H9 (cell line): ENCODE measurements around the gene PREP. TPM values are rescaled to one million over a fixed set of nuclear protein-coding genes. Genes with fewer than 3 reads are reported as not detected.
A peak's percentile ranks its signal among the peaks of the same experiment; 100 is the strongest.

Experiments used
- DNase-seq: peaks from one replicate; pipeline ENCODE4 v3.0.0-alpha.2; 2017
- H2AFZ ChIP-seq: one replicate; pipeline ENCODE4 v1.6.1; 2013; ENCODE audit warnings: mild to moderate bottlenecking, low read length, control low read depth, moderate library complexity
- H2AK5ac ChIP-seq: 2 replicates; pipeline ENCODE4 v1.6.1; 2013; ENCODE audit warnings: low read length, control low read depth, mixed read lengths; ENCODE audit not compliant: insufficient read length
- H2BK120ac ChIP-seq: one replicate; pipeline ENCODE4 v1.6.1; 2013; ENCODE audit warnings: low read depth, mild to moderate bottlenecking, low read length, control low read depth, inconsistent platforms; ENCODE audit not compliant: poor library complexity, severe bottlenecking
- H2BK12ac ChIP-seq: 2 replicates; pipeline ENCODE4 v1.6.1; 2013; ENCODE audit warnings: low read length, control low read depth, mixed read lengths, low read depth; ENCODE audit not compliant: insufficient read length
- H2BK15ac ChIP-seq: 2 replicates; pipeline ENCODE4 v1.6.1; 2013; ENCODE audit warnings: low read depth, low read length, control low read depth
- H2BK20ac ChIP-seq: one replicate; pipeline ENCODE4 v1.6.1; 2013; ENCODE audit warnings: low read depth, mild to moderate bottlenecking, low read length, control low read depth, inconsistent platforms; ENCODE audit not compliant: poor library complexity, severe bottlenecking
- H2BK5ac ChIP-seq: 2 replicates; pipeline ENCODE4 v1.6.1; 2013; ENCODE audit warnings: low read length, control low read depth, mixed read lengths; ENCODE audit not compliant: insufficient read length
- H3K14ac ChIP-seq: 2 replicates; pipeline ENCODE4 v1.6.1; 2013; ENCODE audit warnings: low read length, control low read depth; ENCODE audit not compliant: insufficient read depth
- H3K18ac ChIP-seq: 2 replicates; pipeline ENCODE4 v1.6.1; 2013; ENCODE audit warnings: low read depth, mild to moderate bottlenecking, mixed read lengths, low read length, control low read depth; ENCODE audit not compliant: insufficient read length
- H3K23ac ChIP-seq: 2 replicates; pipeline ENCODE4 v1.6.1; 2013; ENCODE audit warnings: low read length, control low read depth, mixed read lengths, low read depth; ENCODE audit not compliant: insufficient read length
- H3K23me2 ChIP-seq: 2 replicates; pipeline ENCODE4 v1.6.1; 2013; ENCODE audit warnings: low read depth, mild to moderate bottlenecking, mixed read lengths, low read length, control low read depth; ENCODE audit not compliant: insufficient read length, poor library complexity, severe bottlenecking
- H3K27ac ChIP-seq: 2 replicates; pipeline ENCODE4 v1.5.1; 2013; ENCODE audit warnings: low read length, control low read depth, mixed read lengths, low read depth; ENCODE audit not compliant: insufficient read length
- H3K27me3 ChIP-seq: 2 replicates; pipeline ENCODE4 v1.6.1; 2013; ENCODE audit warnings: low read length, control low read depth, inconsistent platforms; ENCODE audit not compliant: insufficient read depth
- H3K4ac ChIP-seq: 2 replicates; pipeline ENCODE4 v1.6.1; 2013; ENCODE audit warnings: low read depth, mild to moderate bottlenecking, control low read depth, inconsistent platforms, low read length, moderate library complexity
- H3K4me1 ChIP-seq: 2 replicates; pipeline ENCODE4 v1.6.1; 2013; ENCODE audit warnings: low read length, control low read depth, inconsistent platforms; ENCODE audit not compliant: insufficient read depth
- H3K4me2 ChIP-seq: 2 replicates; pipeline ENCODE4 v1.6.1; 2013; ENCODE audit warnings: low read length, control low read depth, mixed read lengths; ENCODE audit not compliant: insufficient read length, insufficient read depth
- H3K56ac ChIP-seq: 2 replicates; pipeline ENCODE4 v1.6.1; 2013; ENCODE audit warnings: low read depth, mild to moderate bottlenecking, mixed read lengths, low read length, control low read depth; ENCODE audit not compliant: insufficient read length
- H3K79me1 ChIP-seq: 2 replicates; pipeline ENCODE4 v1.6.1; 2013; ENCODE audit warnings: low read depth, mild to moderate bottlenecking, moderate library complexity, low read length, control low read depth, inconsistent platforms; ENCODE audit not compliant: insufficient read depth, poor library complexity, severe bottlenecking
- H3K79me2 ChIP-seq: 2 replicates; pipeline ENCODE4 v1.6.1; 2013; ENCODE audit warnings: low read length, control low read depth, inconsistent platforms; ENCODE audit not compliant: insufficient read depth
- H3K9ac ChIP-seq: 2 replicates; pipeline ENCODE4 v1.6.1; 2013; ENCODE audit warnings: low read length, control low read depth, mixed read lengths; ENCODE audit not compliant: insufficient read length; ENCODE audit errors: extremely low read depth
- H3K9me3 ChIP-seq: one replicate; pipeline ENCODE4 v1.6.1; 2013; ENCODE audit warnings: low read depth, low read length, inconsistent platforms; ENCODE audit not compliant: control insufficient read depth
- H3T11ph ChIP-seq: one replicate; pipeline ENCODE4 v1.6.1; 2013; ENCODE audit warnings: mild to moderate bottlenecking, low read length, control low read depth, inconsistent platforms
- H4K20me1 ChIP-seq: one replicate; pipeline ENCODE4 v1.6.1; 2013; ENCODE audit not compliant: control insufficient read depth, insufficient read length, insufficient read depth
- H4K5ac ChIP-seq: 2 replicates; pipeline ENCODE4 v1.6.1; 2013; ENCODE audit warnings: low read depth, mild to moderate bottlenecking, mixed read lengths, low read length, control low read depth; ENCODE audit not compliant: insufficient read length
- H4K8ac ChIP-seq: replicated peaks from 2 replicates; pipeline ENCODE4 v1.6.1; 2013; ENCODE audit warnings: low read length, control low read depth, mixed read lengths, low read depth; ENCODE audit not compliant: insufficient read length
- H4K91ac ChIP-seq: 2 replicates; pipeline ENCODE4 v1.6.1; 2013; ENCODE audit warnings: low read depth, mild to moderate bottlenecking, moderate library complexity, mixed read lengths, low read length, control low read depth; ENCODE audit not compliant: insufficient read length
- H3K27ac Mint-ChIP-seq, 3 experiments: 2 replicates in 2 of 3; 3 replicates in 1 of 3; pipeline ENCODE4 v1.8.0; 2020 to 2021; ENCODE audit warnings: mixed read lengths in 3 of 3, mild to moderate bottlenecking in 1 of 3, moderate library complexity in 1 of 3
- H3K27me3 Mint-ChIP-seq: 2 replicates; pipeline ENCODE4 v1.8.0; 2021; ENCODE audit warnings: low read depth, mild to moderate bottlenecking, moderate library complexity, mixed read lengths
- H3K36me3 Mint-ChIP-seq, 3 experiments: 2 replicates in 2 of 3; 3 replicates in 1 of 3; pipeline ENCODE4 v1.8.0; 2020 to 2021; ENCODE audit warnings: low read depth in 3 of 3, mixed read lengths in 3 of 3; ENCODE audit not compliant: insufficient read depth in 1 of 3
- H3K4me1 Mint-ChIP-seq, 2 experiments: 2 replicates each; pipeline ENCODE4 v1.8.0; 2020; ENCODE audit warnings: mixed read lengths in 2 of 2
- H3K4me3 Mint-ChIP-seq, 2 experiments: 2 replicates in 1 of 2; 3 replicates in 1 of 2; pipeline ENCODE4 v1.8.0; 2020 to 2021; ENCODE audit warnings: mild to moderate bottlenecking in 2 of 2, mixed read lengths in 2 of 2, moderate library complexity in 1 of 2
- H3K9me3 Mint-ChIP-seq, 2 experiments: 2 replicates in 1 of 2; 3 replicates in 1 of 2; pipeline ENCODE4 v1.8.0; 2020; ENCODE audit warnings: mild to moderate bottlenecking in 2 of 2, mixed read lengths in 2 of 2, moderate library complexity in 1 of 2
- CTCF ChIP-seq: fragments of 200-600 bp; sonication (generic); conservative IDR thresholded peaks from 3 replicates; pipeline ENCODE4 v1.8.0; 2021; ENCODE audit warnings: antibody characterized with exemption, mild to moderate bottlenecking
- WGBS: extraction: QIAGEN DNeasy Blood & Tissue Kit; methylation state at CpG from one replicate; pipeline ENCODE4 v1.1.7; 2013; ENCODE audit warnings: missing lambda C conversion rate, low lambda C conversion rate, mixed read lengths; ENCODE audit not compliant: insufficient read length; ENCODE audit errors: extremely low coverage; 5-methylcytosine and 5-hydroxymethylcytosine counted together
- total RNA-seq: library from RNA; stranded (reverse); gene quantifications from 2 replicates; pipeline ENCODE4 v1.2.1, GENCODE V29; 2021

Gene PREP
- total RNA-seq, 1 experiment from 2014 or later: 54.0 TPM

DNA sequence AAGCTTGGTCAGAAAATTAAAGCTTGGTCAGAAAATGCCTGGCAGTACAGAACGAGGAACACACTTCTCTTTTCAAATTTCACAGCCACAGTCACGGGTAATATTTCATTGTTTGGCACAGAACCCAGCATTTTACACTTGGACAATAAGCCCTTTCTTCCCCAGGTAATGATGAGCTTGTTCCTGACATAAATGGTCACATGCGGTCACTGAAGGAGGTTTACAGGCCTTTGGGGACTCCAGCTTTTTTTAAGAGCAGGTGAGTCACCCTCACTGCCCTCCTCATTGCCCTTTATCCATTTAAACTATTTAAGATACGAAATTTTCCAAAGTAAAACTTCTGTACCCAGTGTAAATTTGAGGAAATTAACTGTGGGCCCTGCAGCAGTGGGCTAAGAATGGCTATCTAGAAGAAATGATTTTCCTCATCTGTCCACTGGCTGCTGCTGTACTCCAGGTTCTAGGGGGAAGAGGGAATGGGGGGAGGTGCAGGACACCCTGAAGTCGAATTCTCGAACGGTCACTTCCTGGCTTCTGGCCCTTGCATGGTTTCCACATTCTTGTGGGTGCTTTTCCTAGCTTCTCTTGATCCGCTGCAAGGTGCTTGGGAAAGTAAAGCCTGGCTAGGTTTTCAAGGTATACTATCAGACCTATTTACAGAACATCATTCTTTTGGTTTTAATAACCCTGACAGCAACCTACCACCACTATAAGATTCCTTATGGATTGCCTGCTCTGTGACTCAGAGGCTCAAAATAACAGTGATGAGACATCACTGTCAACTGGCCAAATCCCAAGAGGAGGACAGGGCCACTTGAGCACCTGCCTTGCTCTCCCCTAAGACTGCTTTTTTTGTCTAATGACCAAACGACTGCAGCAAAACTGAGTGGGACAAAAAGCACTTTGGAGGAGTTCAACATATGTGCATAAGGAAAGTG, 75.8 kb downstream of the PREP start:
- H3K9ac ChIP-seq: no peak overlapping the region
- H3K36me3 Mint-ChIP-seq: peaks cover 13 to 37% (median 30%) of the 10 kb centered on the region in 3 experiments; a peak in 6 of 7 replicates
- H3K27me3 ChIP-seq: no peaks in the 10 kb centered on the region
- H3K4me1 ChIP-seq: no peaks in the 10 kb centered on the region; the same call in 1 of the 2 replicates
- H2BK12ac ChIP-seq: no peak overlapping the region
- H3K18ac ChIP-seq: no peak overlapping the region
- H4K20me1 ChIP-seq: no peaks in the 10 kb centered on the region
- H4K91ac ChIP-seq: no peak overlapping the region
- H2BK20ac ChIP-seq: no peak overlapping the region
- no peak overlapping the region for H3K4me2 ChIP-seq
- H3K27ac Mint-ChIP-seq: peak overlapping the region in 1 of 3 experiments; percentile 81; a peak in 1 of 7 replicates
- H3K9me3 ChIP-seq: no peaks in the 10 kb centered on the region
- no peak overlapping the region for H3K56ac ChIP-seq
- no peak overlapping the region for H2BK5ac ChIP-seq
- no peak overlapping the region for H3K27ac ChIP-seq
- H3K79me2 ChIP-seq: no peaks in the 10 kb centered on the region
- H3K4me3 Mint-ChIP-seq: no peak overlapping the region
- no peaks in the 10 kb centered on the region for H3K9me3 Mint-ChIP-seq
- H2BK15ac ChIP-seq: no peak overlapping the region
- no peak overlapping the region for H3K23ac ChIP-seq
- H3K27me3 Mint-ChIP-seq: no peaks in the 10 kb centered on the region
- no peak overlapping the region for H4K8ac ChIP-seq
- H2AFZ ChIP-seq: no peak overlapping the region
- no peak overlapping the region for H3T11ph ChIP-seq
- H3K23me2 ChIP-seq: no peaks in the 10 kb centered on the region
- no peak for TF ChIP-seq CTCF
- H2AK5ac ChIP-seq: no peak overlapping the region
- no peak for DNase-seq
- H3K14ac ChIP-seq: no peak overlapping the region
- H3K4me1 Mint-ChIP-seq: no peaks in the 10 kb centered on the region; a peak in 1 of 4 replicates
- H2BK120ac ChIP-seq: no peak overlapping the region
- no peak overlapping the region for H3K4ac ChIP-seq
- H4K5ac ChIP-seq: no peak overlapping the region
- WGBS: no CpG with 5 or more reads among the region's 9 CpGs
- no peaks in the 10 kb centered on the region for H3K79me1 ChIP-seq
